WTC11 (cell line): ENCODE results near the gene CCDC77.

ENCODE experiments used
- CBFB ChIP-seq: sonication (generic); formaldehyde crosslinking; IDR thresholded peaks from 2 replicates; pipeline ENCODE4 v1.8.1; 2022; ENCODE audit warnings: mild to moderate bottlenecking, low read depth, missing genetic modification reagents
- ETV6 ChIP-seq: sonication (generic); formaldehyde crosslinking; IDR thresholded peaks from 2 replicates; pipeline ENCODE4 v1.8.1; 2022; ENCODE audit warnings: mild to moderate bottlenecking, missing genetic modification reagents
- GABPB1 ChIP-seq: sonication (generic); formaldehyde crosslinking; IDR thresholded peaks from 2 replicates; pipeline ENCODE4 v1.8.1; 2023; ENCODE audit warnings: mild to moderate bottlenecking, missing genetic modification reagents
- MYBL2 ChIP-seq: sonication (generic); formaldehyde crosslinking; IDR thresholded peaks from 2 replicates; pipeline ENCODE4 v1.8.1; 2023; ENCODE audit warnings: mild to moderate bottlenecking, moderate library complexity, missing genetic modification reagents
- NR3C1 ChIP-seq: sonication (generic); formaldehyde crosslinking; conservative IDR thresholded peaks from 2 replicates; pipeline ENCODE4 v1.8.1; 2023; ENCODE audit warnings: low read depth, mild to moderate bottlenecking, missing genetic modification reagents
- TP53 ChIP-seq: sonication (generic); formaldehyde crosslinking; IDR thresholded peaks from 2 replicates; pipeline ENCODE4 v1.8.1; 2023; ENCODE audit warnings: mild to moderate bottlenecking, missing genetic modification reagents
- ZNF416 ChIP-seq: fragments of 250-450 bp; sonication (Bioruptor Pico); IDR thresholded peaks from 2 replicates; pipeline ENCODE4 v1.9.0; 2021; ENCODE audit warnings: mild to moderate bottlenecking, inconsistent platforms
- TF ChIP-seq, protein P1 (sequence below): sonication (generic); formaldehyde crosslinking; conservative IDR thresholded peaks from 2 replicates; pipeline ENCODE4 v1.8.1; 2022; ENCODE audit warnings: mild to moderate bottlenecking, missing genetic modification reagents
- TF ChIP-seq, protein P2 (sequence below): fragments of 200-600 bp; IDR thresholded peaks from 2 replicates; pipeline ENCODE4 v1.8.0; 2022; ENCODE audit warnings: antibody characterized with exemption
- TF ChIP-seq, protein P3 (sequence below): sonication (generic); formaldehyde crosslinking; IDR thresholded peaks from 2 replicates; pipeline ENCODE4 v1.8.0; 2022; ENCODE audit warnings: mild to moderate bottlenecking, missing genetic modification reagents
- TF ChIP-seq, protein P4 (sequence below): sonication (generic); formaldehyde crosslinking; IDR thresholded peaks from 2 replicates; pipeline ENCODE4 v1.8.0; 2022; ENCODE audit warnings: mild to moderate bottlenecking, missing genetic modification reagents
- TF ChIP-seq, protein P5 (sequence below): sonication (generic); formaldehyde crosslinking; IDR thresholded peaks from 2 replicates; pipeline ENCODE4 v1.8.1; 2022; ENCODE audit warnings: mild to moderate bottlenecking, moderate library complexity, missing genetic modification reagents
- TF ChIP-seq, protein P6 (sequence below): sonication (generic); formaldehyde crosslinking; IDR thresholded peaks from 2 replicates; pipeline ENCODE4 v1.8.0; 2022; ENCODE audit warnings: mild to moderate bottlenecking, missing genetic modification reagents

DNA sequence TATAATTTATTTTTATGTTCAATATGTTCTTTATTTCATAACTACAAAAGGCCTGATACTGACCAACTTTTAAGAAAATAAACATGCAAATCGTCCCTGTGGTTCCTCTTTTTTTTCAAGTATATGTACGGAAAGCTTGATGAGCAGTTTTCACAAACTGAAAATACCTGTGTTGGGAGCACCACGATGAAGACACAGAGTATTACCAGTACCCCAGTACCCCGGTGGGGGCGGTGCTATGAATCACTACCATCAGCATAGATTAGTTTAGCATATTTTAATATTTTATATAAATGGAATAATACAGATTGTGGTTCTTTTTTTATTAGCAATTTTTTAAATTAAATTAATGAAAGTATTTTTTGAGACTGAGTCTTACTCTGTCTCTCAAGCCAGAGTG is 65.3 kb downstream of the CCDC77 start:
- no peak for TF ChIP-seq CBFB
- TF ChIP-seq, protein P1, sequence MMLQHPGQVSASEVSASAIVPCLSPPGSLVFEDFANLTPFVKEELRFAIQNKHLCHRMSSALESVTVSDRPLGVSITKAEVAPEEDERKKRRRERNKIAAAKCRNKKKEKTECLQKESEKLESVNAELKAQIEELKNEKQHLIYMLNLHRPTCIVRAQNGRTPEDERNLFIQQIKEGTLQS: no peak
- TF ChIP-seq, protein P2, sequence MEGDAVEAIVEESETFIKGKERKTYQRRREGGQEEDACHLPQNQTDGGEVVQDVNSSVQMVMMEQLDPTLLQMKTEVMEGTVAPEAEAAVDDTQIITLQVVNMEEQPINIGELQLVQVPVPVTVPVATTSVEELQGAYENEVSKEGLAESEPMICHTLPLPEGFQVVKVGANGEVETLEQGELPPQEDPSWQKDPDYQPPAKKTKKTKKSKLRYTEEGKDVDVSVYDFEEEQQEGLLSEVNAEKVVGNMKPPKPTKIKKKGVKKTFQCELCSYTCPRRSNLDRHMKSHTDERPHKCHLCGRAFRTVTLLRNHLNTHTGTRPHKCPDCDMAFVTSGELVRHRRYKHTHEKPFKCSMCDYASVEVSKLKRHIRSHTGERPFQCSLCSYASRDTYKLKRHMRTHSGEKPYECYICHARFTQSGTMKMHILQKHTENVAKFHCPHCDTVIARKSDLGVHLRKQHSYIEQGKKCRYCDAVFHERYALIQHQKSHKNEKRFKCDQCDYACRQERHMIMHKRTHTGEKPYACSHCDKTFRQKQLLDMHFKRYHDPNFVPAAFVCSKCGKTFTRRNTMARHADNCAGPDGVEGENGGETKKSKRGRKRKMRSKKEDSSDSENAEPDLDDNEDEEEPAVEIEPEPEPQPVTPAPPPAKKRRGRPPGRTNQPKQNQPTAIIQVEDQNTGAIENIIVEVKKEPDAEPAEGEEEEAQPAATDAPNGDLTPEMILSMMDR: no peak
- TF ChIP-seq, protein P3, sequence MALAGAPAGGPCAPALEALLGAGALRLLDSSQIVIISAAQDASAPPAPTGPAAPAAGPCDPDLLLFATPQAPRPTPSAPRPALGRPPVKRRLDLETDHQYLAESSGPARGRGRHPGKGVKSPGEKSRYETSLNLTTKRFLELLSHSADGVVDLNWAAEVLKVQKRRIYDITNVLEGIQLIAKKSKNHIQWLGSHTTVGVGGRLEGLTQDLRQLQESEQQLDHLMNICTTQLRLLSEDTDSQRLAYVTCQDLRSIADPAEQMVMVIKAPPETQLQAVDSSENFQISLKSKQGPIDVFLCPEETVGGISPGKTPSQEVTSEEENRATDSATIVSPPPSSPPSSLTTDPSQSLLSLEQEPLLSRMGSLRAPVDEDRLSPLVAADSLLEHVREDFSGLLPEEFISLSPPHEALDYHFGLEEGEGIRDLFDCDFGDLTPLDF: no peak
- no peak for TF ChIP-seq GABPB1 (CRISPR knock-in tag)
- TF ChIP-seq, protein P4, sequence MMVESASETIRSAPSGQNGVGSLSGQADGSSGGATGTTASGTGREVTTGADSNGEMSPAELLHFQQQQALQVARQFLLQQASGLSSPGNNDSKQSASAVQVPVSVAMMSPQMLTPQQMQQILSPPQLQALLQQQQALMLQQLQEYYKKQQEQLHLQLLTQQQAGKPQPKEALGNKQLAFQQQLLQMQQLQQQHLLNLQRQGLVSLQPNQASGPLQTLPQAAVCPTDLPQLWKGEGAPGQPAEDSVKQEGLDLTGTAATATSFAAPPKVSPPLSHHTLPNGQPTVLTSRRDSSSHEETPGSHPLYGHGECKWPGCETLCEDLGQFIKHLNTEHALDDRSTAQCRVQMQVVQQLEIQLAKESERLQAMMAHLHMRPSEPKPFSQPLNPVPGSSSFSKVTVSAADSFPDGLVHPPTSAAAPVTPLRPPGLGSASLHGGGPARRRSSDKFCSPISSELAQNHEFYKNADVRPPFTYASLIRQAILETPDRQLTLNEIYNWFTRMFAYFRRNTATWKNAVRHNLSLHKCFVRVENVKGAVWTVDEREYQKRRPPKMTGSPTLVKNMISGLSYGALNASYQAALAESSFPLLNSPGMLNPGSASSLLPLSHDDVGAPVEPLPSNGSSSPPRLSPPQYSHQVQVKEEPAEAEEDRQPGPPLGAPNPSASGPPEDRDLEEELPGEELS (CRISPR knock-in tag): no peak
- TF ChIP-seq TP53 (CRISPR knock-in tag): no peak
- TF ChIP-seq ETV6 (CRISPR knock-in tag): no peak
- TF ChIP-seq, protein P5, sequence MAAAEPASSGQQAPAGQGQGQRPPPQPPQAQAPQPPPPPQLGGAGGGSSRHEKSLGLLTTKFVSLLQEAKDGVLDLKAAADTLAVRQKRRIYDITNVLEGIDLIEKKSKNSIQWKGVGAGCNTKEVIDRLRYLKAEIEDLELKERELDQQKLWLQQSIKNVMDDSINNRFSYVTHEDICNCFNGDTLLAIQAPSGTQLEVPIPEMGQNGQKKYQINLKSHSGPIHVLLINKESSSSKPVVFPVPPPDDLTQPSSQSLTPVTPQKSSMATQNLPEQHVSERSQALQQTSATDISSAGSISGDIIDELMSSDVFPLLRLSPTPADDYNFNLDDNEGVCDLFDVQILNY: no peak
- TF ChIP-seq, protein P6, sequence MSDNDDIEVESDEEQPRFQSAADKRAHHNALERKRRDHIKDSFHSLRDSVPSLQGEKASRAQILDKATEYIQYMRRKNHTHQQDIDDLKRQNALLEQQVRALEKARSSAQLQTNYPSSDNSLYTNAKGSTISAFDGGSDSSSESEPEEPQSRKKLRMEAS (CRISPR knock-in tag): no peak
- TF ChIP-seq MYBL2 (CRISPR knock-in tag): no peak
- TF ChIP-seq NR3C1 (CRISPR knock-in tag): no peak
- no peak for TF ChIP-seq ZNF416 (CRISPR knock-in tag)
